ENCODE data around the gene SLC41A2. TPM values are rescaled to one million over a fixed set of nuclear protein-coding genes. Genes with fewer than 3 reads are reported as not detected.

Gene SLC41A2
- total RNA-seq, 1 experiment from 2014 or later: 48.1 TPM

DNA sequence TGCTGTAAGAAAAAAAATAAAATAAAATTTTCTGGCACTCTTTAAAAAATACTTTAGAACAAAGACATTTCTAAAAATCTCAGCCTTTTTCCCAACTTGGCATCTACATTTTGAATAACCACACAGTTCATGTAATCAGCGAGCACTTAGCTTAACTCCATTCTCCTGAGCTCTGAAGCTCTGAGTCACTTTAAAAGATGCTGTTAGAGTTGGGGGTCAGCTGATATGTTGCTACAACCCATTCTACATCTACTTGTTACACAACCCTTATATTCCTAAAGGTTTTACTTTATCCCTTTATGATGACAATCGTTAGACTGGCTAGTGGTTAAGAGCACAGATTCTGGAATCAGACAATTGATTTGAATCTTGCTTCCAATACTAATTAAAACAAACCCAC lies 48.3 kb downstream of the SLC41A2 start:
- intact Hi-C loops (cut with micrococcal nuclease; ENCODE audit: unreplicated experiment): no loop called here
- Mint-ChIP-seq H3K36me3 (ENCODE audit: insufficient read depth, unreplicated experiment) (no peaks in the 10 kb centered on the region), H3K4me1 (ENCODE audit: low read depth, unreplicated experiment) (peaks cover 8% of the 10 kb centered on the region), H3K9me3 (ENCODE audit: low read depth, unreplicated experiment) (no peaks in the 10 kb centered on the region), H3K27ac (ENCODE audit: unreplicated experiment) (no peak overlapping the region), H3K4me3 (ENCODE audit: low read depth, unreplicated experiment) (no peak overlapping the region), H3K27me3 (ENCODE audit: unreplicated experiment) (no peaks in the 10 kb centered on the region)
- no TSS peak for BruUV-seq (replicated peaks)
- CTCF ChIA-PET: no interaction called here
- TF ChIP-seq, protein P1, sequence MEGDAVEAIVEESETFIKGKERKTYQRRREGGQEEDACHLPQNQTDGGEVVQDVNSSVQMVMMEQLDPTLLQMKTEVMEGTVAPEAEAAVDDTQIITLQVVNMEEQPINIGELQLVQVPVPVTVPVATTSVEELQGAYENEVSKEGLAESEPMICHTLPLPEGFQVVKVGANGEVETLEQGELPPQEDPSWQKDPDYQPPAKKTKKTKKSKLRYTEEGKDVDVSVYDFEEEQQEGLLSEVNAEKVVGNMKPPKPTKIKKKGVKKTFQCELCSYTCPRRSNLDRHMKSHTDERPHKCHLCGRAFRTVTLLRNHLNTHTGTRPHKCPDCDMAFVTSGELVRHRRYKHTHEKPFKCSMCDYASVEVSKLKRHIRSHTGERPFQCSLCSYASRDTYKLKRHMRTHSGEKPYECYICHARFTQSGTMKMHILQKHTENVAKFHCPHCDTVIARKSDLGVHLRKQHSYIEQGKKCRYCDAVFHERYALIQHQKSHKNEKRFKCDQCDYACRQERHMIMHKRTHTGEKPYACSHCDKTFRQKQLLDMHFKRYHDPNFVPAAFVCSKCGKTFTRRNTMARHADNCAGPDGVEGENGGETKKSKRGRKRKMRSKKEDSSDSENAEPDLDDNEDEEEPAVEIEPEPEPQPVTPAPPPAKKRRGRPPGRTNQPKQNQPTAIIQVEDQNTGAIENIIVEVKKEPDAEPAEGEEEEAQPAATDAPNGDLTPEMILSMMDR (IDR thresholded peaks at IDR 0.05; ENCODE audit: unreplicated experiment): no peak
- DNase-seq: no peak

Other genes starting within 250 kb of the SLC41A2 start
- 22.4 and 24.3 TPM in 2 replicates for gene NOPCHAP1, start 28.0 kb upstream of the SLC41A2 start, total RNA-seq (2022)
- gene ALDH1L2, start 126.2 kb upstream of the SLC41A2 start, total RNA-seq (2022): 16.3 and 19.3 TPM in 2 replicates
- gene WASHC4, start 149.4 kb upstream of the SLC41A2 start, total RNA-seq (2022): 70.1 and 73.0 TPM in 2 replicates